HG03175 (cell line): ENCODE results near the gene CHFR.
"Not testable (repeated sequence)": the region's sequence is repeated elsewhere in the genome, so short reads cannot be mapped to it uniquely, and the experiment has no call there.

Source experiments
- ATAC-seq: cut with Tn5 transposase; IDR thresholded peaks from one replicate; pipeline ENCODE4 v1.9.1; 2021; ENCODE audit warnings: mild to moderate bottlenecking, moderate library complexity; ENCODE audit not compliant: unreplicated experiment

CHFR gene

GRCh38 chr12:132842449-132843045, 44.9 kb downstream of the CHFR start:
- no peak for ATAC-seq

DNA sequence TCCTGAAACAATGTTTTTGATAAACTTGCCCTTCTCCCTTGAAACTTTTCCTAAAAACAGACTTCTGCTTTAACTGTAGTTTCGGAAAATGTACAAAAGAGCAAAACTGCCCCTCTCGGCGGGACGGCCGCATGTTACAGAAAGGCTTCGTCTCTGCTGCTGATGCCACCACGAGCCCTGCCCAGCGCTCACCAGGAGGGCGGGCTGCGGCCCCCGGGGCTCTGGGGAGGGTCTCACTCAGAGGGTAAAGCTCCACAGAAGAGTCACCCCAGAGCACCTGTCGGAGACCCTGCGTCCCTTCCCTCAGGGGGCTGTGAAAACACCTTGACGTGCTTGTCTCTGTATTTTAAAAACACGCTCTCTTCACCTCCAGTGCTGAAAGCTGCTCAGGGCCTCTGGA, 46.3 kb downstream of the CHFR start:
- no peak for ATAC-seq

DNA sequence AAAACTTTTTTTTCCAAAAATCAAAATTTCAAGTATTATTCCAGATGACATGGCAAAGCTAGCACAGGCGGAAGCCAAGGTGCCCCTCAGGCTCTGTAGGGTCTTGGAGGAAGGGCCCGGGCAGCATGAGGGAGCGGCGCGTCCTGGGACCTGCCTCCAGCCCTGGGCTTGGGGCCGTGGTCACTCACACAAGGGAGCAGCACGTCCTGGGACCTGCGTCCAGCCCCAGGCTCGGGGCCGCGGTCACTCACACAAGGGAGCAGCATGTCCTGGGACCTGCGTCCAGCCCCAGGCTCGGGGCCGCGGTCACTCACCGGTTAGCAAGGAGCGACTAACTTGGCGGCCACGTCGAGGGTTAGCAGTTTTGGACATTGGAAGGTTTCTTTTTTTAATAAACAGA, 46.9 kb downstream of the CHFR start:
- no peak for ATAC-seq

DNA sequence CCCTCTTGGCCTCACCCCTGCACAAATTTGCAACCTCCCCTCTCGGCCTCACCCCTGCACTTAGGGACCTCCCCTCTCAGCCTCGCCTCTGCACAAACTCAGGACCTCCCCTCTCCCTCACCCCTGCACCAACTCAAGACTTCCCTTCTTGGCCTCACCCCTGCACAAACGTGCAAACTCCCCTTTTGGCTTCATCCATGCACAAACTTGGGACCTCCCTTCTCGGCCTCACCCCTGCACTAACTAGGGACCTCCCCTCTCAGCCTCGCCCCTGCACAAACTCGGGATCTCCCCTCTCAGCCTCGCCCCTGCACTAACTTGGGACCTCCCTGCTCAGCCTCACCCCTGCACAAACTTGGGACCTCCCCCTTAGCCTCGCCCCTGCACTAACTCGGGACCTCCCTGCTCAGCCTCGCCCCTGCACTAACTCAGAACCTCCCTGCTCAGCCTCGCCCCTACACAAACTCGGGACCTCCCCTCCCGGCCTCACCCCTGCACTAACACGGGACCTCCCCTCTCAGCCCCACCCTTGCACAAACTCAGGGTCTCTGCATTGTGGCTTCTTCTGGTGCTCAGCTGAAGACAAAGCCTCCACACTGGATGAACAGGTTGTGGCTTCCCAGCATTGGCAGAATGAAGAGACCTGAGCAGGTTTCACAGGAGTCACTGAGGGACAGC, 47.7 kb downstream of the CHFR start:
- ATAC-seq = no peak

DNA sequence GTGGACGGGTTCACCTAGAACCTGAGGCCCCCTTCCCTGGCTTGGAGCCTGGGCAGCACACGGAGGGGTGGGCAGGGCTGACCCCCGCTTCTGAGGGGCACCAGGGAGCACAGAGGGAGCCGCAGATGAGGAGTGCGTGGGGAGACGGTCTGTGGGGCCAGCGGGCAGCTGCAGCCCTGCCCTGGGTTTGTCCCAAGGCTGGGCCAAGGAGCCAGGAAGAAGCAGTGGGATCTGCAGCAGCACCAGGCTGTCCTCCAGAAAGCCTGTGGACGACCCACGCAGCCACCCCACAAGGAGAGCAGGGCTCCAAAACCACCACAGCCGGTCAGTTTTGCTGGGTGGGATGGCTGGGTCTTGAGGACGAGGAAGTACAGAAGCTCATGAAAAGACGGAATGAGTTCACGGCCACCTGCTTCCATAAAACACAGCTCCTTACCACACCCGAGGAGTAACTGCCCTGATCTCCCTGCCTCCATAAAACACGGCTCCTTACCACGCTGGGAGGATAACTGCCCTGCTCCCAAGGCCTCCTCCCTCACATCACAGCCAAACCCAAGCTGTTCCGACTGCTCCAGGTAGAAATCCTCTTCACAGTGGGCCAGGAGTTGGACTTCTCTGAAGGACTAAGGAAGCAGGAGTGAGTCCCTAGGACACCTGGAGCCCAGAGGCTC, 48.9 kb downstream of the CHFR start:
- ATAC-seq = no peak

- no peak for ATAC-seq
Observed at GRCh38 chr12:132837693-132838409, 49.6 kb downstream of the CHFR start.

- no peak for ATAC-seq
Observed at GRCh38 chr12:132836795-132837331, 50.5 kb downstream of the CHFR start.

GRCh38 chr12:132836230-132836629, 51.2 kb downstream of the CHFR start:
- ATAC-seq = not testable (repeated sequence)

- no peak for ATAC-seq
Observed at GRCh38 chr12:132835076-132836025, 52.1 kb downstream of the CHFR start.

- no peak for ATAC-seq
Observed at GRCh38 chr12:132834181-132834711, 53.2 kb downstream of the CHFR start.

- no peak for ATAC-seq
Observed at GRCh38 chr12:132833341-132833740, 54.1 kb downstream of the CHFR start.

DNA sequence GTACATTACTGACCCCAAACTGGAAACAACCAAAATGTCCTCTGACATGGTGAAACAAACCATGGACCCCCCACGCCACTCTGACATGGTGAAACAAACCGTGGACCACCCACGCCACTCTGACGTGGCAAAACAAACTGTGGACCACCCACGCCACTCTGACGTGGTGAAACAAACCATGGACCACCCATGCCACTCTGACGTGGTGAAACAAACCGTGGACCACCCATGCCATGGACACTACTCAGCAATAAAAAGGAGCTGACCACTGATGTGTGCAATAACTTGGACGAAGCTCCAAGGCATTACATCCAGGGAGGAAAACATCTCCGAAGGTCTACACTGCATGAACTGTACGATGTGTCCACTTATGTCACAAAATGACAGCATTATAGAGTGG, 55.6 kb downstream of the CHFR start:
- ATAC-seq = no peak

DNA sequence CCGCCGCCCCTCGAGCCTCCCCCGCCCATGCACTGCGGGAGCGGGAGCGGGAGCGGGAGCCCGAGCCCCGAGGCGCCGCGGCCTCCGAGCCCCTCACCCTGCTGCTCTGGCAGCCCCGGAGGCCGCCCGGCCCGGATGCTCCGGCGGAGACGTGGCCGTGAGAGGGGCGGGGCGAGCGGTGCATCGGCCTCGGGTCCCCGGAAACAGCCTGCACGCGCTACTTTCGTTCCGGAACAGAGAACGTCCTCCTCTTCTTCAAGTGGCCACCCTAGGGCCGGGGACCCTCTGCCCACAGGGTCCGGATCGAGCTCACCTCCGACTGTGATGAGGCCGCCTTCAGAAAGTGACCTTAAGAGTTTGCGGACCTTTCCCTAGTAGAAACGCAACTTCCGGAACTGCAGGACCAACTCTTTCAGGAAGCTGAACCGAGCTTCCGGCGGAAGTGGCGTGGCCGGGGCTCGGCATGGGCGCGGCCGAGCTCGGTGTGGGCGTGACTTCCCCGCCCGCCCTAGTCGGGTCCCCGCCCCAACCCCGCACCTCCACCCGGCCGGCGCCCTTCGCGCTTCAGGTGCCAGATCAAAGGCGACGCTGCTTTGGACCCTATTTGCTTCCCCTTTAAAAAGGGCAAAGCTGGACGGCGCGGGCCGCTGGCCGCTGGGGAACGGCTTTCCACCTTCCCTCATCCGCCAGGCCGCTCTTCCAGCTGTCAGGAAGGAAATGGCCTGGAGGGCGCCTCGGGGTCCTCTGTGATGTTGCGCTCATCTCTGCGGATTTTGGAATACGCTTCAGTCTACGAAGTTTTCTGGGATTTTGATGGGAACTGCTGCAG, 58.5 kb downstream of the CHFR start, which contains the start of gene GOLGA3:
Gene GOLGA3, minus strand, starts transcription at position 164 of the 829 bp plus-strand sequence. CDS start 6,741 bp downstream, outside the sequence.
- ATAC-seq = peak; percentile 94

- ATAC-seq = peak; percentile 25
Observed at GRCh38 chr12:132827763-132828703, 59.4 kb downstream of the CHFR start.

DNA sequence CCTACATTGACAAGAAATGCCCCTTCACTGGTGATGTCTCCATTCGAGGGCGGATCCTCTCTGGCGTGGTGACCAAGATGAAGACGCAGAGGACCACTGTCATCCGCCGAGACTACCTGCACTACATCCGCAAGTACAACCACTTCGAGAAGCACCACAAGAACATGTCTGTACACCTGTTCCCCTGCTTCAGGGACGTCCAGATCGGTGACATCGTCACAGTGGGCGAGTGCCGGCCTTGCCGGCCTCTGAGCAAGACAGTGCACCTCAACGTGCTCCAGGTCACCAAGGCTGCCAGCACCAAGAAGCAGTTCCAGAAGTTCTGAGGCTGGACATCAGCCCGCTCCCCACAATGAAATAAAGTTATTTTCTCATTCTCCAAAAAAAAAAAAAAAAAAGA, 61.5 kb downstream of the CHFR start:
- ATAC-seq = no peak

DNA sequence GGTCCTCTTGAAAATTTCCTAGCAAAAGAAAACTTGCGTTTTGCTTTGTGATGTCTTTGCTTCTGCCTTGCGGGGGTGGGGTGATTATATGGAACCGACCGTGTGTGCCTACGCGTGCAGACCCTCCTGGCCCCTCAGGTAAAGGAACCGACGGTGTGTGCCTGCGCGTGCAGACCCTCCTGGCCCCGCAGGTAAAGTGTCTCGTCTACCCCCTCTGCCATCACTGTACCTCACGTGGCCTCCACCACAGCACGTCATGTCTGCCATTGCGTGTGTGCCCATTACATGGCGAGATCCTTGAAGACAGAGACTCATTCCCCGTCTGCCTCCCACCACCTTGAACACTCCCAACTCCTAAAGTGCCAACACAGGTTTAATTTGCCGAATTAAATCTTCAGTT, 62.3 kb downstream of the CHFR start:
- no peak for ATAC-seq

DNA sequence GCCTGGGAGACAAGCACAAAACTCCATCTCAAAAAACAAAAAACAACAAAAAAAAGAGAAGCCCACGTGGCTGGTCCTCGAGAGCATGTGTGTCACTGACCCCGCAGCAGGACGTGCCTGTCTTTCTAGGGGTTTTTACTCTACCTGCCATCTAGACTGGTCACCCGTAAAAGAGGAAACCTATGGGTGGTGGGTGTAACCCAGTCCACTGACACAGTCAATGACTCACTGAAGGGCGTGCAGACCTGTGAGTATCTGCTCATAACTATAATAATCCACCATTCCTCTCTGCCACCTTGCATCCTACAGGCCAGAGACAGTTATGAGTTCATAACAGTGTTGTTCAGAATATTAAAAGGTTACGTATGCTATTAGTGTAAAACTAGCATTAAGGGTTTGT, 63.4 kb downstream of the CHFR start:
- ATAC-seq = no peak

GRCh38 chr12:132818562-132818961, 68.8 kb downstream of the CHFR start:
- no peak for ATAC-seq
